Islet precursor cell (in vitro differentiated cells): ENCODE data around the gene AUTS2.

Experiments
- DNase-seq: peaks from one replicate; pipeline ENCODE4 v3.0.0-alpha.2; 2018

AUTS2 gene

GRCh38 chr7:70457883-70458680, 859.8 kb downstream of the AUTS2 start:
- DNase-seq = peak; percentile 52

GRCh38 chr7:70458745-70459144, 860.5 kb downstream of the AUTS2 start:
- peak; percentile 57 for DNase-seq

GRCh38 chr7:70459546-70459945, 861.3 kb downstream of the AUTS2 start:
- DNase-seq = peak; percentile 90

GRCh38 chr7:70460071-70460470, 861.8 kb downstream of the AUTS2 start:
- DNase-seq = no peak

- DNase-seq = peak; percentile 89
Measured at GRCh38 chr7:70460562-70460961, 862.3 kb downstream of the AUTS2 start.

GRCh38 chr7:70463352-70463938, 865.2 kb downstream of the AUTS2 start:
- peak; percentile 13 for DNase-seq

- peak; percentile 49 for DNase-seq
Measured at GRCh38 chr7:70466725-70467364, 868.6 kb downstream of the AUTS2 start.

- peak; percentile 57 for DNase-seq
Measured at GRCh38 chr7:70470746-70471145, 872.5 kb downstream of the AUTS2 start.

- DNase-seq = no peak
Measured at GRCh38 chr7:70472601-70473237, 874.4 kb downstream of the AUTS2 start.

- no peak for DNase-seq
Measured at GRCh38 chr7:70474639-70475234, 876.5 kb downstream of the AUTS2 start.

- peak; percentile 86 for DNase-seq
Measured at GRCh38 chr7:70477036-70478010, 879.0 kb downstream of the AUTS2 start.

GRCh38 chr7:70479153-70480021, 881.1 kb downstream of the AUTS2 start:
- no peak for DNase-seq

GRCh38 chr7:70480927-70481569, 882.8 kb downstream of the AUTS2 start:
- peak; percentile 66 for DNase-seq

GRCh38 chr7:70481570-70482123, 883.4 kb downstream of the AUTS2 start:
- DNase-seq = no peak

GRCh38 chr7:70484255-70484654, 886.0 kb downstream of the AUTS2 start:
- DNase-seq = no peak

- no peak for DNase-seq
Measured at GRCh38 chr7:70486977-70487376, 888.7 kb downstream of the AUTS2 start.

- DNase-seq = no peak
Measured at GRCh38 chr7:70487428-70487827, 889.2 kb downstream of the AUTS2 start.

- DNase-seq = no peak
Measured at GRCh38 chr7:70487886-70488285, 889.6 kb downstream of the AUTS2 start.

- DNase-seq = no peak
Measured at GRCh38 chr7:70489813-70490212, 891.5 kb downstream of the AUTS2 start.

- DNase-seq = no peak
Measured at GRCh38 chr7:70492625-70493024, 894.4 kb downstream of the AUTS2 start.
